GM12878 (cell line): ENCODE results near the gene WDR18. TPM values are rescaled to one million over a fixed set of nuclear protein-coding genes. Genes with fewer than 3 reads are reported as not detected.
A peak's percentile ranks its signal among the peaks of the same experiment; 100 is the strongest.

ENCODE experiments used
- DPF2 ChIP-seq: fragments of 450-650 bp; IDR thresholded peaks from 2 replicates; pipeline ENCODE4 v1.6.1; 2017; ENCODE audit warnings: mild to moderate bottlenecking
- ETV6 ChIP-seq, 2 experiments: fragments of 450-650 bp in 1 of 2; IDR thresholded peaks in 1 of 2; conservative IDR thresholded peaks in 1 of 2; 2 replicates each; pipeline ENCODE4 v1.6.1; 2014; ENCODE audit warnings: antibody characterized with exemption in 1 of 2, borderline replicate concordance in 1 of 2, low read depth in 1 of 2, mild to moderate bottlenecking in 1 of 2, moderate library complexity in 1 of 2
- HCFC1 ChIP-seq: fragments of 150-350 bp; IDR thresholded peaks from 2 replicates; pipeline ENCODE4 v1.6.1; 2014; ENCODE audit warnings: low read length
- IRF3 ChIP-seq: fragments of 450-650 bp; IDR thresholded peaks from 2 replicates; pipeline ENCODE4 v1.6.1; 2014; ENCODE audit warnings: mild to moderate bottlenecking
- JUND ChIP-seq: IDR thresholded peaks from 2 replicates; pipeline ENCODE4 v1.6.1; 2012; ENCODE audit warnings: low read depth, mild to moderate bottlenecking, low read length, improper control_type of control experiment, moderate library complexity
- NFIC ChIP-seq: IDR thresholded peaks from 2 replicates; pipeline ENCODE4 v1.6.1; 2012; ENCODE audit warnings: low read depth, mild to moderate bottlenecking, inconsistent platforms, low read length, moderate library complexity
- RAD21 ChIP-seq: IDR thresholded peaks from 2 replicates; pipeline ENCODE4 v1.6.1; 2011; ENCODE audit warnings: mild to moderate bottlenecking, low read depth, low read length, moderate library complexity; ENCODE audit not compliant: insufficient read depth
- RBBP5 ChIP-seq: fragments of 200-600 bp; sonication (generic); conservative IDR thresholded peaks from 2 replicates; pipeline ENCODE4 v1.6.1; 2016
- RCOR1 ChIP-seq: conservative IDR thresholded peaks from 2 replicates; pipeline ENCODE4 v1.6.1; 2012; ENCODE audit warnings: low read depth, low read length, improper control_type of control experiment
- SIX5 ChIP-seq: IDR thresholded peaks from 2 replicates; pipeline ENCODE4 v1.6.1; 2011; ENCODE audit warnings: mild to moderate bottlenecking, low read depth, low read length, moderate library complexity; ENCODE audit not compliant: severe bottlenecking
- SMAD1 ChIP-seq: fragments of 450-650 bp; IDR thresholded peaks from 2 replicates; pipeline ENCODE4 v1.6.1; 2018; ENCODE audit warnings: mild to moderate bottlenecking, low read depth; ENCODE audit not compliant: partially characterized antibody
- TBL1XR1 ChIP-seq: IDR thresholded peaks from 2 replicates; pipeline ENCODE4 v1.6.1; 2012; ENCODE audit warnings: low read depth, low read length, improper control_type of control experiment
- YBX1 ChIP-seq: fragments of 450-650 bp; IDR thresholded peaks from 2 replicates; pipeline ENCODE4 v1.6.1; 2016; ENCODE audit warnings: antibody characterized with exemption
- ZBTB11 ChIP-seq: fragments of 450-650 bp; formaldehyde crosslinking; IDR thresholded peaks from 2 replicates; pipeline ENCODE4 v1.5.0; 2022; ENCODE audit warnings: mild to moderate bottlenecking, missing genetic modification characterization
- ZBTB40 ChIP-seq: fragments of 450-650 bp; IDR thresholded peaks from 2 replicates; pipeline ENCODE4 v1.6.1; 2016; ENCODE audit warnings: mild to moderate bottlenecking, moderate library complexity, borderline replicate concordance
- ZNF622 ChIP-seq: fragments of 450-650 bp; IDR thresholded peaks from 2 replicates; pipeline ENCODE4 v1.6.1; 2017; ENCODE audit warnings: mild to moderate bottlenecking, inconsistent platforms
- polyA plus RNA-seq, 11 experiments: library from polyadenylated mRNA; depleted of rRNA in 4 of 11; unstranded in 6 of 11; stranded (reverse) in 5 of 11; fragments of >200 nt; fragmentation: Nextera tagmentation in 4 of 11; fragmentation: Illumina TruSeq in 1 of 11; extraction: Ambion mirVana in 4 of 11; extraction: Trizol in 1 of 11; gene quantifications; 1 replicate in 1 of 11; 2 replicates in 10 of 11; pipeline versions ENCODE4 v1.2.1 to v1.2.3, GENCODE V29; 2011 to 2016; ENCODE audit warnings: inconsistent platforms in 2 of 11, missing spikeins in 2 of 11, low read depth in 1 of 11
- total RNA-seq, 4 experiments: library from RNA; depleted of rRNA in 3 of 4; stranded (reverse); fragments of >200 nt in 3 of 4; fragmentation: Illumina TruSeq in 1 of 4; extraction: Trizol in 1 of 4; gene quantifications; 2 replicates each; pipeline versions ENCODE4 v1.2.1 to v1.2.3, GENCODE V29; 2013 to 2021
- TF ChIP-seq, protein P1 (sequence below): fragments of 450-650 bp; formaldehyde crosslinking; IDR thresholded peaks from 2 replicates; pipeline ENCODE4 v1.4.0; 2022; ENCODE audit warnings: mild to moderate bottlenecking, moderate library complexity

The WDR18 gene
- total and polyA plus RNA-seq, 10 of the 15 experiments (the other 5 are each of a cell fraction or from before 2014, with no cell fraction given) = 3.0 to 206 (median 62.3) TPM

GRCh38 chr19:947707-948539 lies 36.2 kb upstream of the WDR18 start (continued):
- TF ChIP-seq, protein P1, sequence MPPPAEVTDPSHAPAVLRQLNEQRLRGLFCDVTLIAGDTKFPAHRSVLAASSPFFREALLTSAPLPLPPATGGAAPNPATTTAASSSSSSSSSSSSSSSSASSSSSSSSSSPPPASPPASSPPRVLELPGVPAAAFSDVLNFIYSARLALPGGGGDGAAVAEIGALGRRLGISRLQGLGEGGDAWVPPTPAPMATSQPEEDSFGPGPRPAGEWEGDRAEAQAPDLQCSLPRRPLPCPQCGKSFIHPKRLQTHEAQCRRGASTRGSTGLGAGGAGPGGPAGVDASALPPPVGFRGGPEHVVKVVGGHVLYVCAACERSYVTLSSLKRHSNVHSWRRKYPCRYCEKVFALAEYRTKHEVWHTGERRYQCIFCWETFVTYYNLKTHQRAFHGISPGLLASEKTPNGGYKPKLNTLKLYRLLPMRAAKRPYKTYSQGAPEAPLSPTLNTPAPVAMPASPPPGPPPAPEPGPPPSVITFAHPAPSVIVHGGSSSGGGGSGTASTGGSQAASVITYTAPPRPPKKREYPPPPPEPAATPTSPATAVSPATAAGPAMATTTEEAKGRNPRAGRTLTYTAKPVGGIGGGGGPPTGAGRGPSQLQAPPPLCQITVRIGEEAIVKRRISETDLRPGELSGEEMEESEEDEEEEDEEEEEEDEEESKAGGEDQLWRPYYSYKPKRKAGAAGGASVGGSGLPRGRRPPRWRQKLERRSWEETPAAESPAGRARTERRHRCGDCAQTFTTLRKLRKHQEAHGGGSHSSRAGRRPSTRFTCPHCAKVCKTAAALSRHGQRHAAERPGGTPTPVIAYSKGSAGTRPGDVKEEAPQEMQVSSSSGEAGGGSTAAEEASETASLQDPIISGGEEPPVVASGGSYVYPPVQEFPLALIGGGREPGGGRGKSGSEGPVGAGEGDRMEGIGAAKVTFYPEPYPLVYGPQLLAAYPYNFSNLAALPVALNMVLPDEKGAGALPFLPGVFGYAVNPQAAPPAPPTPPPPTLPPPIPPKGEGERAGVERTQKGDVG (CRISPR knock-in tag) = no peak
- TF ChIP-seq RBBP5 (no peak), TBL1XR1 (peak; percentile 77; the same call in 1 of the 2 replicates), RAD21 (0 out of 2 replicates have a peak, but pooled peaks have one; percentile 17), SMAD1 (no peak), NFIC (peak; percentile 92), RCOR1 (peak; percentile 43), ZBTB40 (no peak; the same call in 1 of the 2 replicates), JUND (peak; percentile 76; the same call in 1 of the 2 replicates), YBX1 (no peak), ZNF622 (no peak), IRF3 (no peak), HCFC1 (no peak), ETV6 (conservative IDR thresholded peaks at IDR 0.05 in 1 of 2, IDR thresholded peaks at IDR 0.05 in 1 of 2; ENCODE audit: borderline replicate concordance in 1 of 2, low read depth in 1 of 2) (peak in 1 of 2 experiments; percentile 82; a peak in 2 of 4 replicates), DPF2 (peak; percentile 99), SIX5 (no peak), ZBTB11 (no peak)
